IPS-15b (cell line): ENCODE results near the gene DUOXA1.
"Not testable (repeated sequence)": the region's sequence is repeated elsewhere in the genome, so short reads cannot be mapped to it uniquely, and the experiment has no call there.

Experiments used
- H3K27me3 ChIP-seq: one replicate; pipeline ENCODE4 v1.6.1; 2013; ENCODE audit warnings: low read length; ENCODE audit not compliant: control insufficient read depth, insufficient read depth
- H3K36me3 ChIP-seq: one replicate; pipeline ENCODE4 v1.6.1; 2013; ENCODE audit warnings: low read length; ENCODE audit not compliant: control insufficient read depth, insufficient read depth
- H3K4me1 ChIP-seq: one replicate; pipeline ENCODE4 v1.6.1; 2013; ENCODE audit warnings: mild to moderate bottlenecking, low read length; ENCODE audit not compliant: control insufficient read depth, insufficient read depth
- H3K4me3 ChIP-seq: one replicate; pipeline ENCODE4 v1.5.1; 2013; ENCODE audit warnings: low read depth, low read length
- H3K9ac ChIP-seq: one replicate; pipeline ENCODE4 v1.6.1; 2013; ENCODE audit warnings: low read depth, mild to moderate bottlenecking, low read length
- H3K9me3 ChIP-seq: one replicate; pipeline ENCODE4 v1.6.1; 2013; ENCODE audit warnings: mild to moderate bottlenecking, low read length; ENCODE audit not compliant: control insufficient read depth, insufficient read depth

The DUOXA1 gene

GRCh38 chr15:45077391-45077790 lies 52.3 kb downstream of the DUOXA1 start:
- not testable (repeated sequence) for H3K36me3 ChIP-seq

GRCh38 chr15:45075440-45076320 lies 54.0 kb downstream of the DUOXA1 start:
- H3K4me3 ChIP-seq, H3K9ac ChIP-seq, H3K27me3 ChIP-seq, H3K36me3 ChIP-seq, H3K9me3 ChIP-seq, H3K4me1 ChIP-seq: not testable (repeated sequence)

More at GRCh38 chr15:45077391-45077790, 52.3 kb downstream of the DUOXA1 start:
- H3K9me3 ChIP-seq, H3K27me3 ChIP-seq, H3K9ac ChIP-seq, H3K4me1 ChIP-seq, H3K4me3 ChIP-seq: not testable (repeated sequence)

GRCh38 chr15:45073602-45074001 lies 56.1 kb downstream of the DUOXA1 start:
- H3K36me3 ChIP-seq, H3K9me3 ChIP-seq, H3K4me3 ChIP-seq, H3K27me3 ChIP-seq, H3K9ac ChIP-seq, H3K4me1 ChIP-seq: not testable (repeated sequence)

GRCh38 chr15:45069942-45070360 lies 59.7 kb downstream of the DUOXA1 start:
- H3K4me3 ChIP-seq, H3K27me3 ChIP-seq, H3K9ac ChIP-seq, H3K4me1 ChIP-seq, H3K9me3 ChIP-seq, H3K36me3 ChIP-seq: not testable (repeated sequence)
